GM06990 (cell line): ENCODE data around the gene SORL1-AS1.

Experiments used
- DNase-seq: peaks from one replicate; pipeline ENCODE4 v3.0.0-alpha.2; 2011; ENCODE audit not compliant: insufficient read length; ENCODE audit errors: extremely low read depth
- H3K27me3 ChIP-seq: replicated peaks from 2 replicates; pipeline ENCODE4 v1.6.0; 2011; ENCODE audit warnings: low read length; ENCODE audit not compliant: control insufficient read depth, insufficient read depth
- H3K36me3 ChIP-seq: 2 replicates; pipeline ENCODE4 v1.5.1; 2011; ENCODE audit warnings: low read length; ENCODE audit not compliant: control insufficient read depth, insufficient read depth
- H3K4me3 ChIP-seq: replicated peaks from 2 replicates; pipeline ENCODE4 v1.5.1; 2011; ENCODE audit warnings: low read depth, mild to moderate bottlenecking, control low read depth, low read length
- TF ChIP-seq, protein P1 (sequence below): IDR thresholded peaks from 2 replicates; pipeline ENCODE4 v1.5.1; 2011; ENCODE audit warnings: low read length, control low read depth, mild to moderate bottlenecking, inconsistent platforms; ENCODE audit not compliant: insufficient read depth, poor library complexity, severe bottlenecking

SORL1-AS1 gene

DNA sequence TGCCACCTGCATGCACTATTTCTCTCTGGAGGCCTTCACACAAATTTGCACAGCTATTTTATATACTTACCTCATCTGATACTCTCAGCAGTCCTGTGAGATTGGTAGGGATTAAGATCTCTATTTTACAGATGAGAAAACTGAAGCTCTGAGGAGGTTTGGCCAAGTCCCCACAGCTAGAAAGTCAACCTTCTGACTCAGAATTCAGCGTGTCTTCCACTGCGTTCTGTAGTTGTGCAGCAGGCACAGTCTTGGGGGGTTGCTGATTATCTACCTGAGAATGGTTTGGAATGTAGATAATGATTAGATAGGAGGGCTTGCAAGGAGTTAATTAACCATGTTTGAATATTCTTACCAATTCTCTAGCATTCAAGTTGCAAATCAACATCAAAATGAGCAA is 3.1 kb downstream of the SORL1-AS1 start:
- no peak for DNase-seq
- H3K4me3 ChIP-seq = no peak overlapping the region
- no peaks in the 10 kb centered on the region for H3K27me3 ChIP-seq
- TF ChIP-seq, protein P1, sequence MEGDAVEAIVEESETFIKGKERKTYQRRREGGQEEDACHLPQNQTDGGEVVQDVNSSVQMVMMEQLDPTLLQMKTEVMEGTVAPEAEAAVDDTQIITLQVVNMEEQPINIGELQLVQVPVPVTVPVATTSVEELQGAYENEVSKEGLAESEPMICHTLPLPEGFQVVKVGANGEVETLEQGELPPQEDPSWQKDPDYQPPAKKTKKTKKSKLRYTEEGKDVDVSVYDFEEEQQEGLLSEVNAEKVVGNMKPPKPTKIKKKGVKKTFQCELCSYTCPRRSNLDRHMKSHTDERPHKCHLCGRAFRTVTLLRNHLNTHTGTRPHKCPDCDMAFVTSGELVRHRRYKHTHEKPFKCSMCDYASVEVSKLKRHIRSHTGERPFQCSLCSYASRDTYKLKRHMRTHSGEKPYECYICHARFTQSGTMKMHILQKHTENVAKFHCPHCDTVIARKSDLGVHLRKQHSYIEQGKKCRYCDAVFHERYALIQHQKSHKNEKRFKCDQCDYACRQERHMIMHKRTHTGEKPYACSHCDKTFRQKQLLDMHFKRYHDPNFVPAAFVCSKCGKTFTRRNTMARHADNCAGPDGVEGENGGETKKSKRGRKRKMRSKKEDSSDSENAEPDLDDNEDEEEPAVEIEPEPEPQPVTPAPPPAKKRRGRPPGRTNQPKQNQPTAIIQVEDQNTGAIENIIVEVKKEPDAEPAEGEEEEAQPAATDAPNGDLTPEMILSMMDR = no peak
- H3K36me3 ChIP-seq = no peaks in the 10 kb centered on the region

DNA sequence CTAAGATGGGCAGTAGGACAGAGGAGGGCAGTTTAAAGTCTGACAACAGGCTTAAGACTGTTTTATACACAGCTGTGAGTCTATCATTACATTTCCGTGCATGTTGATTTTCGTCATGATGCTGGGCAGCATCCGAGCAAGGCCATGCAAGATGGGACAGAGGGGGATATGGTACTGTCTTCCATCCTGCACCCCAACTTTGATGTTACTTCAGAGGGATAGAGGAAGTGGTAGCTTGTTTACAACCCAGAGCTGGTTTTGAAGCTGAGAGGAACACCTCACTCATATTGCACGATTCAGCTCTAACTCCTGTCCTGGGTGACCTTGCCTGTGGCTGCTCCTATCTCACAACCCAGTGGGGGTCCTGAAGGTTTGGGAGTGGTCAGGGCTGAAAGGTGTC is 3.6 kb downstream of the SORL1-AS1 start:
- H3K27me3 ChIP-seq = no peaks in the 10 kb centered on the region
- no peak overlapping the region for H3K4me3 ChIP-seq
- no peaks in the 10 kb centered on the region for H3K36me3 ChIP-seq
- TF ChIP-seq, protein P1 = no peak
- DNase-seq = no peak

DNA sequence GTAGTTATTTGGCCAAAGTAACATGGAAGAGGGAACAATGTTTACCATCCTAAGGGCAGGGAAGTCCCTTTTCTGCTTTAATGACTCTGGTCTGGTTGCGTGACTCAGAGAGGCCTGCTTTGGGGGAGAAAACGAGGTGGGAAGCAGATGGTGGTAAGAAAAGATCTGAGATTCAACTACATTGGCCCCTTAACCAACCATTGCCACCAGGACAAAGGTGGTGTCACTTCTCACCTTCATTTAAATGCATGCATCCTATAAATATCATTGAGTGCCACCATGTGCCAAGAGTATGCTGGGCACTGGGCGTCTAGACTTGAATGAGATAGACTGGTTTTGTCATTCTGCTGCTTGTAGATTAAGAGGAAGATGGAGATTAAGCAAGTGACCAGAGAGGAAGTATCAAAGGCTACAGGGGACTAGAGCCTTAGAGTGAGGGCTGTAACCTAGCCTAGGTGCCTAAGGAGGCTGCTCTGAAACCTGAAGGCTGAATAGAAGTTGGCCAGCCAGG is 4.3 kb downstream of the SORL1-AS1 start:
- TF ChIP-seq, protein P1 = no peak
- H3K27me3 ChIP-seq = no peaks in the 10 kb centered on the region
- no peak overlapping the region for H3K4me3 ChIP-seq
- H3K36me3 ChIP-seq = no peaks in the 10 kb centered on the region
- DNase-seq = peak; percentile 52

DNA sequence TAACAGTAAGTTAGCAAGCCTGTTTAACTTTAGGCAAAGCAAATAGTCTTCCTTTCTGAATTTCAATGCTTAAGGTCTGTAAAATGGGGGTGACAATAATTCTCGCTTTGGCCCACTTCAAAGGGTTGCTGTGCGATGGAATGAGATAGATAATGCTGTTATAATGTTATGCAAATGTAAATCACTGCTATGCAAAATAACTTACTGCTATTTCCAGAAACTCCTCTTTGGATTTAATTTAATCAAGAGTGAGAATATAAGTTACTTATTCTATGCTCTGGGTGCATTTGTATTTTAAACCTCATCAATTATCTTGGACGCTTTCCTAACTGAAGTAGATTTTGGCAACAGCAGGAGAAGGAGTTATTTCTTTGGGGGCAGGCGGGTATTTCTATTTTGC is 4.8 kb downstream of the SORL1-AS1 start:
- no peaks in the 10 kb centered on the region for H3K36me3 ChIP-seq
- H3K4me3 ChIP-seq = no peak overlapping the region
- no peaks in the 10 kb centered on the region for H3K27me3 ChIP-seq
- TF ChIP-seq, protein P1 = no peak
- no peak for DNase-seq

DNA sequence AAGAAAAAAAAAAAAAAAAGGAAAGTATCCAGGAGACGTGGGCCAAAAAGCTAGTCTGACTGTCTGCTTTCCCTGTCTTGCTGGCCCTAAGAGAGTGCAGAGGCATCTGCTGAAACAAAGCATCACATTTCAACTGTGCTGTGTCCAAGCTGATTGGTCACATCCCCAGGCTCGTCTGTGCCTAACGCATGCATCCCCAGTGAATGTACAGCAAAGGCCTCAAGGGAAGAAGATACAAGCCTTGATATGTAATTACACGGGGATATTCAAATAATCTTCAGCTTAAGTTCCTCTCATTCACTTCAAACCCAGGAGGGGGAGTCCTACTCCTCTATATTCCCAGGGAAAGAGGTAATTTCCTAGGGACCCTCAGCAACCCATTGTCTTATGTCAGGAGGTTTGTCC is 6.0 kb downstream of the SORL1-AS1 start:
- H3K4me3 ChIP-seq = no peak overlapping the region

More for the DNA sequence above, 6.0 kb downstream of the SORL1-AS1 start:
- DNase-seq = no peak
- no peaks in the 10 kb centered on the region for H3K36me3 ChIP-seq
- TF ChIP-seq, protein P1 = no peak
- H3K27me3 ChIP-seq = no peaks in the 10 kb centered on the region
